ENCODE measurements around the gene PTGDS.

- no peak for TF ChIP-seq POLR2AphosphoS5 (IDR thresholded peaks at IDR 0.05; ENCODE audit: low read depth, low read length)
- TF ChIP-seq POLR2A (IDR thresholded peaks at IDR 0.05; ENCODE audit: low read depth, low read length) = no peak
These were observed 39.8 kb downstream of the PTGDS start for GRCh38 chr9:137017071-137017470.

Measured in GM12891 (cell line).